HG02870 (cell line): ENCODE results near the gene STRA6.

Experiments used
- ATAC-seq: cut with Tn5 transposase; IDR thresholded peaks from one replicate; pipeline ENCODE4 v1.9.1; 2021; ENCODE audit warnings: mild to moderate bottlenecking, moderate library complexity; ENCODE audit not compliant: unreplicated experiment

The STRA6 gene

GRCh38 chr15:74227968-74228722 lies 25.6 kb upstream of the STRA6 start:
- no peak for ATAC-seq

DNA sequence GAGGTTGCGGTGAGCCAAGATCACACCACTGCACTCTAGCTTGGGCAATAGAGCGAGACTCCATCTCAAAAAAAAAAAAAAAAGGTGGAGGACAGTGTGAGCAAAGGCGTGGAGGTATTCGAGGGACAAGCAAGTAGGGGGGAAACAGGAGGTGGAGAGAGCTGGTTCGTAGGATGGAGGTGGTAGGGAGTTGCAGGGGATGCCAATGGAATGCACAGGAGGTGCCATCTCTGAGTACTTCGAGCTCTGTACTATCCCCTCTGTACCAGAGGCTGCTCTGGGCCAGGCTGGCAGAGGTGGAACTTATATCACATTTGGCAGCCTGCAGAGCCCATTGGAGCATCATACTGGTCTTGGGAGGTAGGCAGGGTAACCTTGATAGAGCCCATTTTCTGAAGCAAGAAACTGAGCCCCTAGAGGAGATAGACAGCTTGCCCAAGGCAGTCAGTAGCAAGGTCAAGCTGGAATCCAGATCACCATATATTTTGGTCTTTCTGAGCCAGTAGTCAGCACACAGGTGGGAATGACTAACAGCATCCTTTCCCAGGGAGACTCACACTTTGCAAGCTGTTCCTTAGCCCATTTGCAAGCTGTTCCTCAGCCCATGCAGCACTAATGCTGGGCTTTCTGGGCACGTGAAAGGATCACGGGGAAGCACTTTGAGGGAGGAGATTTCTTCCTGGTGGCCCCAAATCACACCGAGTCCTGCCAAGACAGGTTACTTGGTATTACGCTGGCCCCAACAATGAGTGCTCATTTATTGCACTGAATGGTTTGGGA lies 24.4 kb upstream of the STRA6 start:
- no peak for ATAC-seq

GRCh38 chr15:74225928-74226327 lies 23.3 kb upstream of the STRA6 start:
- ATAC-seq: no peak

DNA sequence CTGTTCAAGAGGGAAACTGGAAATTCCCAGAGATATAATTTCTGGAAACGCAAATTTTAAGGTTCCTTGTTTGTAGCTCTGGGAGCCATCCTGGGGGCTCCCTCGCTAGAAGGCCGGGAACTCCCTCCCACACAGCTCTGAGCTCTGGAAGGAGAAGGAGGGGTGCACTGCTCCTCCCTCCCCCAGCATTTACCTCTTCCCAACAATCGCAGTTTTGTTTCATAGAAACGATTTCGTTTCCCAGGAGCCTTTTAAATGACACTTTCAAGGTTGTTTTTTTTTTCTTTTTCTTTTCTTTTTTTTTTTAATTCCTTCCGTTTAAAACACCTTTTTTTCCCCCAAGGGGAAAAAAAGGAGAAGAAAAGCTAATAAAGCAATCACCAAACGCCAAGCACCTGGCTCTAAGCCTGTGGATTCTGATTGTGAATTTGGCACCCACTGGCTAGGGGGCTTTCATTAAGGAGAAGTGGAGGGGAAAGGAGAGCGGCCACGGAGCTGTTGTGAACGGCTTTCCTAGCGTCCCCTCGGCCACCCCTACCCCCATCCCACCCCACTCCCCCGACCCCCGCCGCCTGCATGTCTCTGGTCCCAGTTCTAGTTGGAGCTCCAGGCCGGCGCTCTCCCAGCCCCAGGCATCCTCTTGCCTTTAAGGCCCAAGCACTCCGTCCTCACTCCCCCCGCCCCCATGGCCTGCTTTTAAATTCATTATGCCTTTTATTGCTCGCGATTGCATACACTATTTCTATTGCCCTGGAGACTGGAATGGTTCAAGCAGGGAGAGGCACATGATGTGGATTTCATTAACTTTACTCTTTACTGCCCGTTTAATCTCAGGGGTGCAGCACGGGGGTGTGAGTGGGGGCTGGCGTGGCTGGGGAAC lies 19.9 kb upstream of the STRA6 start:
- no peak for ATAC-seq

DNA sequence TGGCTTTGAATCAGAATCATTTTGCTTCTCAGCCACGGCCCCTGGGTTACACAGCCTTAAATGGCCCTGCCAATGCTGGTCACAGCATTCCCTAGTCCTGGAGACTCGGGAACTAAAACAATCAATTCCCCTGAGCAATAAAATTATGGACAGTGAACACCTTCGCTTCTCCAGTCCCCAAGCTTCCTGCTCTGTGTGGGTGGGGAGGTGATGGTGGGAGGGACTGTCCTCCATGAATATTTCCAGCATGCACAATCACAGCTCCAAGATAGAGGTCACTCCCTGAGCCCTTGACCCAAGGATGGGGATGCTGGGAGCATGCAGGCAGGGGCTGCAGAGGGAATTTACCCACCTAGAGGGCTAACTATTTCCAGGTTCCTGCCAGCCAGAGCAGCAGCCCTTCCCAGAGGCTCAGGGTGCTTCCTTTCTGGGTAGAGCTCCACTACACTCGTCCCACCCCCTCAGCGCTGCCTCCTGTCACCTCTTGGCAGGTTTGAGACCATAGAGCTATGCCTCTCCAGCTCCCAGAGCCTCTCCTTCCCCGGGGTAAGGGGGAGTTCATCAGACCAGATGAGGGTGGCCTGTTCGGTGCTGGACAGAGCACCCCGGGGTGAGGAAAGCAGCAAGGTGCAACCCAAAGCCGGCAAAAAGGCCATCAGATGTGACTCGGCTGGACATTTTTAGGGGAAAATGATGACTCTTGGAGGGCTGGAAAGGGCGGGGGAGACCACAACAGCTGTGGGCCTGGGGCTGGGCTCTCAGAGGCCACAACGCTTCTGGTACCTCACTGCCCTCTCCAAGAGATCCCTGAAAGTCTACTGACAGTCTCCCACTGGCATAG lies 19.0 kb upstream of the STRA6 start:
- ATAC-seq: no peak

DNA sequence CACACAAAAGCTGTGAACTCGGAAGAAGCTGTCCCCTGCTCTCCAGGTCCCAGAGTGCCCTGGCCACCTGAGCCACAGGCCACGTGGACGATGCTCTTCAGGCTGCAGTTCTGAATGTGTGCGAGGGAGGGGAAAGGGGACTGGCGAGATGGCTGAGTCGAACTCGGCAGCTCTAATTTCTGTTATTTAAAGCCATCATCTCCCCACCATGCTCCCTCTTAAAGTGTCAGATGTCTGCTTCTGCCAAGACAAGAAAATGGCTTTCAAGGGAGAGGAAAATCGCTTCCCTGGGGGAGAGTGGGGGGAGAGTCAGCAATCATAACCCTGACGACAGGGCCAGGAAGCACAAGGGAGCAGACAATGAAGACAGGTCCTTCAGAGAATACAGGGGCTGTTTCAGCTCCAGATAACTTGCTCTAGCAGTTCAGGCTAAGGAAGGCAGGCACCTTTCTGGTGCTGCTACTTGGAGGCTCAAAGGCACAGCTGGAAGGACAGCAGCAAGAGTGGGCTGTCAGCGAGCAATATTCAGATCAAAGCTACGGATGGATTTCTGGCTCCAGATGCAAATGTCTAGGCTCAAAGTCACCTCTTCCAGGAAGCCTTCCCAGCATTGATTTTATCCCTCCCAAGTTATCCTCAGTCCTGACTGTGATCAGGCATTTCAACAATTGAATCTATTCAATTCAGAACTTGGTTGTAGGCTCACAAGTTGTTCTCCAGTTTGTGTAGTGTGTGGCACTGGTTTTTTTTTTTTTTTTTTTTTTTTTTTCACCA lies 18.1 kb upstream of the STRA6 start:
- no peak for ATAC-seq

DNA sequence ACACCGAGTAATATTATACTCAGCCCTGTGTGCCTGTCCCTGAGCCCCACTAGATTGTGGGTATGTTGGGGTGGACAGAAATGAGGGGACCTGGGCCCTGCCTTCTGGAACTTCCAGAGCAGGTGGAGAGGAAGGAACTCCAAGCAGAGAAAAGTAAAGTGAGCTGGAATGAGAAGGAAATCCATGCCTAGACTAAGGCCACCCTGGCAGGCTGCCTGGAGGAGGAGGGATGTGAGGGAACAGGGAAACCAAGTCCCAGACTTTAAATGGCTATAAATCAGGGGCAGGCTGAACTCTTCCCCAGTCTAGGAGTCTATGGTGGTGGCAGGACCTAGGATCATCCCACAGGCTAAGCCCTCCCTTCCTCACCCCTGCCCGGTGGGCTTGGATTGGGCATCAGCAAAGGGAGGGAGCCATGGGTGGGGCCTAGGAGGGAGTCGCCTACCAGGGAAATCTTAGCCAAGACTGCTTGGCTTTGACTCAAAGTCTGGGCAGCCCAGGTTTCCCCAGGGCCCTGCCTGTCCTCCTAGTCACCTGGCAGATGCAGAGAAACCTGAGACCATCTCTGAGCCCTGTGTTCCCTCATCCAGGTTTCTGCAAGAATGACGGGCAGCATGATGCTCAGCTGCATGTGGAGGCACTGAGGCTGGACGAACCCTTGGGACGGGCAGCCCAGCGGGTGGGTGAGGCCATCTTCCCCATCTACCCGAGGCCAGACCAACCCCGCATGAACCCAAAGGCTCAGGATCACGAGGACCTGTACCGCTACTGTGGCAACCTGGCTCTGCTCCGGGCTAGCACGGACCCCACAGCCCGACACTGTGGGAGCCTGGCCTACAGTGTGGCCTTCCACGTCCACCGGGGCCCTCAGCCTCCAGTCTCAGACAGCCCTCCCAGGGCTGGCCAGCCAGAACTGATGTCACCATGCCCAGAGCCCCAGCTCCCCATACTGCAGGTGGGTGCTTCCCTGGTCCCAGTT lies 15.6 kb upstream of the STRA6 start:
- ATAC-seq: no peak

- ATAC-seq: no peak
Measured at GRCh38 chr15:74216949-74217348, 14.4 kb upstream of the STRA6 start.

- no peak for ATAC-seq
Measured at GRCh38 chr15:74215958-74216357, 13.4 kb upstream of the STRA6 start.

- ATAC-seq: no peak
Measured at GRCh38 chr15:74214324-74215021, 11.9 kb upstream of the STRA6 start.

DNA sequence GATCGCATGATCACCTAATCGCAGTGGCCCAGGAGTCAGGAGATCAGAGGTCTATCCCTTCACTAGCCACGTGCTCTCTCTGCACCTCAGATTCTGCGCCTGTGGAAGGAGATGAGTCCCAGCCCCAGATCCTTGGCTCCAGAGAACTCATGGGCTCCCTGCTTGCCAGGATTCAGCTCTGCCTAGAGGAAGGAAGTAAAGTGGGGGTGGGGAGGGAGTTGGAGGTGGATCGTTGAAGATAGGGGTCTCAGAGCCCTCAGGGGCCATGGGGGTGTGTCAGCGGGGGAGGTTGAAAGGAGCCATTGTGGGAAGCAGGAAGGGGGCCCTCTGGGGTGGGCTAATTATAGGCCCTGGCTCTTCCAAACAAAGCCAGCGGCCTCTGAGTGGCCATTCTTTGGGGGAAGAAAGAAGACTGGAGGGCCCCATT lies 11.3 kb upstream of the STRA6 start:
- ATAC-seq: no peak

GRCh38 chr15:74212494-74212893 lies 9.9 kb upstream of the STRA6 start:
- no peak for ATAC-seq

DNA sequence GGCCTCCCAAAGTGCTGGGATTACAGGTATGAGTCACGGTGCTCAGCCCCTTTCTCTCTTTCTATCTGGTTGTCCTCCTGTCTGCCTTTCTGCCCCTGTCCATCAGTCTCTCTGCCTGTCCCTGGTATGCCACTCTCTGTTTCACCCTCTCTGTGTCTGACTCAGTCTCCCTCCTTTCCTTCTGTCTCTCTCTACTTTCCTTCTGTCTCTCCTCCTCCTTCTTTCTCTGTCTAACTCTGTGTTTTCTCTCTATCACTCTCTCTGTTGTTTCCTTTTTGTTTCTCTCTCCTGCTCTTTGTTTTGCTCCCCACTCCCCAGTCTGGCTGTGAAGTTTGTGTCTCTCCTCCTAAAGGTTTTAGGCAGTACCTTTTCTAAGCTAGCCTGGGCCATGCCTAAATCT lies 9.1 kb upstream of the STRA6 start:
- ATAC-seq: no peak

DNA sequence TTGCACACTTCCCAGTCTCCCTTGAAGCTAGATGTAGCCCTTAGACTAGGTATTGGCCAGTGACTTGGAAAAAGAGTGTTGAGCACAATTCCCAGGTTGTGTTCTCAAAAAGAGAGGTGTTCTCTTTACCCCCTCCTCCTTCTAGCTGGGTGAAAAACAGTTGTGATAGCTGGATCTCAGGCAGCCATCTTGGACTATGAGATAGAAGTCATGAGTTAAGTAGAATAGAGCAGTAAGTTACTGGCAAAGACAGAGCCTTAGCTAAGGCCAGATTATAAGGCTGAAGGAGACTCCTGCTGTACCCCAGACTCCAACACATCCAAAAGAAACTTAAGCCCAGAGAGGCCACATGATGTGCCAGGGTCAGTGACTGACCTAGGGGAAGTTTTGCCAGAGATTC lies 8.1 kb upstream of the STRA6 start:
- ATAC-seq: no peak

- ATAC-seq: no peak
Measured at GRCh38 chr15:74209997-74210671, 7.5 kb upstream of the STRA6 start.

GRCh38 chr15:74209560-74209958 lies 7.0 kb upstream of the STRA6 start:
- no peak for ATAC-seq

- ATAC-seq: no peak
Measured at GRCh38 chr15:74208901-74209559, 6.4 kb upstream of the STRA6 start.
